ENCODE data around the gene MSANTD3. TPM values are rescaled to one million over a fixed set of nuclear protein-coding genes. Genes with fewer than 3 reads are reported as not detected.

MSANTD3 gene
- total RNA-seq, 1 experiment from 2014 or later, result 101 TPM

DNA sequence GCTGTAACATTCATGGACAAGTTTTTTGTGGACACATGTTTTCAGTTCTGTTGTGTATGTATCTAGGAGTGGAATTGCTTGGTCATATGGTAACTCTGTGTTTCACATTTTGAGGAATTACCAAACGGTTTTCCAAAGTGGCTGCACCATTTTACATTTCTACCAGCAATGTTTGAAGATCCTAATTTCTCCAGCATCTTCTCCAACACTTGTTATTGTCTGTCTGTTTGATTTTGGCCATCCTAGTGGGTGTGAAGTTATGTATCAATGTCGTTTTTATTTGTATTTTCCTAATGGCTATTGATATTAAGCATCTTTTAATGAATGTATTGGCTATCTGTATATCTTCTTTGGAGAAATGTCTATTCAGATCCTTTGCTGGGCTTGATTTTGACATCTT is 52.9 kb downstream of the MSANTD3 start:
- in situ Hi-C loops (cut with HindIII; ENCODE audit: low pct_unique_long_range_greater_than_20kb, low sequenced_read_pairs), result no loop called here

GRCh38 chr9:100485196-100485595 is 58.3 kb downstream of the MSANTD3 start:
- no peak for DNase-seq (ENCODE audit: low read depth, low spot score)
- in situ Hi-C loops (cut with HindIII; ENCODE audit: low pct_unique_long_range_greater_than_20kb, low sequenced_read_pairs), result no loop called here

More for the DNA sequence above, 52.9 kb downstream of the MSANTD3 start:
- DNase-seq (ENCODE audit: low read depth, low spot score), result no peak

- peak; percentile 15 for DNase-seq (ENCODE audit: low read depth, low spot score)
- in situ Hi-C loops (cut with HindIII; ENCODE audit: low pct_unique_long_range_greater_than_20kb, low sequenced_read_pairs), result no loop called here
Observed at GRCh38 chr9:100486479-100487176, 59.7 kb downstream of the MSANTD3 start.

DNA sequence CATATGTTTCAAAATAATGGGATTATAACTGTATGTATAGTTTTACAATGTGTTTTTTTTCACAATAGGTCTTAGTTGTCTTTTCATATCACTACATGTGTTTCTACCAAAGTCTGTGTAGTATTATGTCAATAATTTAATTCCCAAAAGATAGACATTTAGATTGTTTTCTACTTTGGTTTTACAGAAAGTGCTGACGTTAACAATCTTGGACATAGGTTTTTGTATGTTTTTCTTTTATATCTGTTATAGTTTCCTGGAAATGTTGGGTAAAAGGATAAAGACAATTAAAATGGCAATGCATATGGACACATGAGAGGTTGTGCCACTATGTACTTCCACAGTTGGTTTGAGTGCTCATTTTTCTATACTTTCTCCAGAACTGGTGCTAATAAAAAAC is 61.2 kb downstream of the MSANTD3 start:
- in situ Hi-C loops (cut with HindIII; ENCODE audit: low pct_unique_long_range_greater_than_20kb, low sequenced_read_pairs), result no loop called here

GRCh38 chr9:100489836-100490235 is 62.9 kb downstream of the MSANTD3 start:
- DNase-seq (ENCODE audit: low read depth, low spot score), result no peak
- in situ Hi-C loops (cut with HindIII; ENCODE audit: low pct_unique_long_range_greater_than_20kb, low sequenced_read_pairs), result no loop called here

More for the DNA sequence above, 61.2 kb downstream of the MSANTD3 start:
- DNase-seq (ENCODE audit: low read depth, low spot score), result no peak

- peak; percentile 66 for DNase-seq (ENCODE audit: low read depth, low spot score)
- in situ Hi-C loops (cut with HindIII; ENCODE audit: low pct_unique_long_range_greater_than_20kb, low sequenced_read_pairs), result no loop called here
Observed at GRCh38 chr9:100492952-100493351, 66.0 kb downstream of the MSANTD3 start.

GRCh38 chr9:100498592-100498991 is 71.6 kb downstream of the MSANTD3 start:
- DNase-seq (ENCODE audit: low read depth, low spot score), result no peak
- in situ Hi-C loops (cut with HindIII; ENCODE audit: low pct_unique_long_range_greater_than_20kb, low sequenced_read_pairs), result no loop called here

DNA sequence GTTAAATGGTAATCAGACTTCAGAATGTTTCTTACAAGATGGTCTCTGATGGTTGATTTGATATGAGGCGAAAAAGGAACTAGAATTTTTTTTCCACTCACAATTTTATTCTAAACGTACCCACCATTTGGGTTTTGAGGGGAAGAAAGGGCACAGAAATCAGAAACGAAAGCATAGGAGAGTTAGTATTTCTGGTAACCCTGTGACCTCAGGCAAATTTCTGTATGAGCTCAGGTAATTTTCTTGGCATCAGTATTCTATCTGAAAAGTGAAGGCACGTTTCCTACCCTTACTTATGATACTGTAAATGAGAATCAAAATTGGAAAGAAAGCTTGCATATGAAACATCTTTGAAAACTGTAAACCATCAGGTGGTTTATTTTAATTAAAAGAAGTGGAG is 72.5 kb downstream of the MSANTD3 start:
- in situ Hi-C loops (cut with HindIII; ENCODE audit: low pct_unique_long_range_greater_than_20kb, low sequenced_read_pairs), result no loop called here
- no peak for DNase-seq (ENCODE audit: low read depth, low spot score)

GRCh38 chr9:100499866-100500265 is 72.9 kb downstream of the MSANTD3 start:
- no peak for DNase-seq (ENCODE audit: low read depth, low spot score)
- in situ Hi-C loops (cut with HindIII; ENCODE audit: low pct_unique_long_range_greater_than_20kb, low sequenced_read_pairs), result no loop called here

Other genes starting within 250 kb of the MSANTD3 start
- gene TEX10, start 74.2 kb upstream of the MSANTD3 start, total RNA-seq (2014; rRNA removed; shearing (Covaris generic)), result 61.5 and 64.9 TPM in 2 replicates
- gene TMEFF1, start 46.0 kb downstream of the MSANTD3 start, total RNA-seq (2014; rRNA removed; shearing (Covaris generic)), result 0.45 and 4.3 TPM in 2 replicates
- gene CAVIN4, start 150.9 kb downstream of the MSANTD3 start, total RNA-seq (2014; rRNA removed; shearing (Covaris generic)), result 0.69 and 1.0 TPM in 2 replicates

Data from SK-MEL-5 (cell line).